Brain pericyte (primary cell): ENCODE results near the gene ZNF708.
"Not testable (repeated sequence)": the region's sequence is repeated elsewhere in the genome, so short reads cannot be mapped to it uniquely, and the experiment has no call there.

ENCODE experiments used
- DNase-seq: peaks from one replicate; pipeline ENCODE4 v3.0.0-alpha.2; 2012; ENCODE audit warnings: low read depth, low spot score

ZNF708 gene

GRCh38 chr19:21260164-21260847, 68.9 kb downstream of the ZNF708 start:
- no peak for DNase-seq

DNA sequence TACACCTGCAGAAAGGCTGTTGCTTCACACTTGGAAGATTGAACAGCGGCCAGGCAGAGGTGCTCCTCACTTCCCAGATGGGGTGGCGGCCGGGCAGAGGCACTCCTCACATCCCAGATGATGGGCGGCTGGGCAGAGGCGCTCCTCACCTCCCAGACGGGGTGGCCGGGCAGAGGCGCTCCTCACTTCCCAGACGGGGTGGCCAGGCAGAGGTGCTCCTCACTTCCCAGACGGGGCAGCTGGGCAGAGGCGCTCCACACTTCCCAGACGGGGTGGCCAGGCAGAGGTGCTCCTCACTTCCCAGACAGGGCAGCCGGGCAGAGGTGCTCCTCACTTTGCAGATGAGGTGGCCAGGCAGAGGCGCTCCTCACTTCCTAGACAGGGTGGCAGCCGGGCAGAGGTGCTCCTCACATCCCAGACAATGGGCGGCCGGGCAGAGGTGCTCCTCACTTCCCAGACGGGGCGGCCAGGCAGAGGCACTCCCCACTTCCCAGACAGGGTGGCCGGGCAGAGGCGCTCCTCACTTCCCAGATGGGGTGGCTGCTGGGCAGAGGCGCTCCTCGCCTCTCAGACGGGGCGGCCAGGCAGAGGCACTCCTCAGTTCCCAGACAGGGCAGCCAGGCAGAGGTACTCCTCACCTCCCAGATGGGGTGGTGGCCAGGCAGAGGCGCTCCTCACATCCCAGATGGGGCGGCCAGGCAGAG, 69.6 kb downstream of the ZNF708 start:
- DNase-seq: not testable (repeated sequence)

GRCh38 chr19:21256722-21257121, 72.5 kb downstream of the ZNF708 start:
- DNase-seq: no peak
